IMR-90 (cell line): ENCODE results near the gene CORO1C. TPM values are rescaled to one million over a fixed set of nuclear protein-coding genes. Genes with fewer than 3 reads are reported as not detected.

Source experiments
- ATAC-seq: fragments of 200-7000 bp; cut with Tn5 transposase; 2 replicates; pipeline ENCODE4 v1.9.1; 2020; ENCODE audit warnings: low read depth, mild to moderate bottlenecking, moderate library complexity
- BruUV-seq: library from RNA; stranded (reverse); fragments of 400-500 nt; replicated peaks from 2 replicates; lab custom pipeline; 2021; lab: Mats Ljungman, UMichigan
- CTCF ChIA-PET: fragments of 300-600 bp; formaldehyde crosslinking; extraction: SDS; loops from one replicate; lab custom pipeline; 2021; ENCODE audit warnings: antibody characterized with exemption; lab: Yijun Ruan, JAX
- POLR2A ChIA-PET: fragments of 300-600 bp; sonication (Branson Sonifier 250); formaldehyde crosslinking; loops from one replicate; lab custom pipeline; 2022; ENCODE audit warnings: antibody characterized with exemption; ENCODE audit not compliant: unreplicated experiment; lab: Charles Lee
- DNase-seq: peaks from one replicate; pipeline ENCODE4 v3.0.0; 2013
- H2AFZ ChIP-seq: replicated peaks from 2 replicates; pipeline ENCODE3; 2013; ENCODE audit warnings: low read length, mild to moderate bottlenecking; ENCODE audit not compliant: poor library complexity
- H2AK5ac ChIP-seq: 2 replicates; pipeline ENCODE4 v1.6.1; 2013; ENCODE audit warnings: low read depth, low read length, inconsistent platforms
- H2AK9ac ChIP-seq: replicated peaks from 2 replicates; pipeline ENCODE3; 2013; ENCODE audit warnings: mild to moderate bottlenecking, low read depth, low read length, moderate library complexity; ENCODE audit not compliant: poor library complexity
- H2BK120ac ChIP-seq: 2 replicates; pipeline ENCODE4 v1.6.1; 2013; ENCODE audit warnings: low read depth, low read length, inconsistent platforms
- H2BK15ac ChIP-seq: 3 replicates; pipeline ENCODE4 v1.6.1; 2013; ENCODE audit warnings: low read depth, low read length, inconsistent platforms
- H2BK20ac ChIP-seq: 2 replicates; pipeline ENCODE4 v1.6.1; 2013; ENCODE audit warnings: low read depth, mild to moderate bottlenecking, inconsistent platforms, low read length, moderate library complexity
- H2BK5ac ChIP-seq: 2 replicates; pipeline ENCODE4 v1.6.1; 2013; ENCODE audit warnings: mild to moderate bottlenecking, low read depth, low read length, inconsistent platforms; ENCODE audit not compliant: poor library complexity, severe bottlenecking
- H3K14ac ChIP-seq: replicated peaks from 2 replicates; pipeline ENCODE4 v1.6.1; 2013; ENCODE audit warnings: low read depth, low read length, inconsistent platforms
- H3K18ac ChIP-seq: 2 replicates; pipeline ENCODE4 v1.6.1; 2013; ENCODE audit warnings: low read depth, low read length, control low read depth
- H3K23ac ChIP-seq: 2 replicates; pipeline ENCODE4 v1.6.1; 2013; ENCODE audit warnings: low read depth, low read length, inconsistent platforms
- H3K27ac ChIP-seq: 2 replicates; pipeline ENCODE4 v1.5.1; 2013; ENCODE audit warnings: mild to moderate bottlenecking, control low read depth, low read length; ENCODE audit not compliant: insufficient read depth
- H3K27me3 ChIP-seq: 2 replicates; pipeline ENCODE4 v1.6.1; 2013; ENCODE audit warnings: low read length; ENCODE audit not compliant: control insufficient read depth, insufficient read depth
- H3K36me3 ChIP-seq: 2 replicates; pipeline ENCODE4 v1.6.1; 2013; ENCODE audit warnings: low read length, mixed read lengths; ENCODE audit not compliant: control insufficient read depth, insufficient read depth
- H3K4ac ChIP-seq: 2 replicates; pipeline ENCODE4 v1.6.1; 2013; ENCODE audit warnings: low read depth, low read length, inconsistent platforms
- H3K4me1 ChIP-seq: 2 replicates; pipeline ENCODE4 v1.6.1; 2013; ENCODE audit warnings: low read length, mixed read lengths; ENCODE audit not compliant: control insufficient read depth, insufficient read depth
- H3K4me2 ChIP-seq: 2 replicates; pipeline ENCODE4 v1.6.1; 2013; ENCODE audit warnings: low read depth, mild to moderate bottlenecking, control low read depth, low read length, moderate library complexity
- H3K4me3 ChIP-seq: 2 replicates; pipeline ENCODE4 v1.5.1; 2013; ENCODE audit warnings: low read depth, mild to moderate bottlenecking, control low read depth, low read length, moderate library complexity; ENCODE audit not compliant: insufficient read depth
- H3K56ac ChIP-seq: 2 replicates; pipeline ENCODE4 v1.6.1; 2013; ENCODE audit warnings: low read length, inconsistent platforms; ENCODE audit not compliant: insufficient read depth; ENCODE audit errors: extremely low read depth
- H3K79me1 ChIP-seq, 2 experiments: 2 replicates each; pipeline ENCODE4 v1.6.1; 2013; ENCODE audit warnings: low read length in 2 of 2, inconsistent platforms in 1 of 2, low read depth in 1 of 2
- H3K9ac ChIP-seq: 2 replicates; pipeline ENCODE4 v1.6.1; 2013; ENCODE audit warnings: low read depth, low read length, control low read depth
- H3K9me1 ChIP-seq: 2 replicates; pipeline ENCODE4 v1.6.1; 2013; ENCODE audit warnings: low read length, inconsistent platforms; ENCODE audit not compliant: insufficient read depth
- H3K9me3 ChIP-seq: 2 replicates; pipeline ENCODE4 v1.6.1; 2013; ENCODE audit warnings: low read length; ENCODE audit not compliant: control insufficient read depth, insufficient read depth
- H4K20me1 ChIP-seq: 2 replicates; pipeline ENCODE4 v1.6.1; 2013; ENCODE audit warnings: low read length, inconsistent platforms; ENCODE audit not compliant: insufficient read depth
- H4K5ac ChIP-seq: 2 replicates; pipeline ENCODE4 v1.6.1; 2013; ENCODE audit warnings: mild to moderate bottlenecking, low read depth, low read length, control low read depth
- H4K8ac ChIP-seq, 2 experiments: 2 replicates each; pipeline ENCODE4 v1.6.1; 2013; ENCODE audit warnings: low read depth in 2 of 2, low read length in 2 of 2, control low read depth in 1 of 2, inconsistent platforms in 1 of 2
- H4K91ac ChIP-seq: 2 replicates; pipeline ENCODE4 v1.6.1; 2013; ENCODE audit warnings: low read depth, low read length, inconsistent platforms; ENCODE audit not compliant: insufficient read depth
- CEBPB ChIP-seq: IDR thresholded peaks from 2 replicates; pipeline ENCODE4 v1.6.1; 2012; ENCODE audit warnings: low read depth, low read length, improper control_type of control experiment
- FOS ChIP-seq: fragments of 150-350 bp; IDR thresholded peaks from 2 replicates; pipeline ENCODE4 v1.6.1; 2016; ENCODE audit warnings: low read depth, low read length
- MAZ ChIP-seq: IDR thresholded peaks from 2 replicates; pipeline ENCODE4 v1.6.1; 2012; ENCODE audit warnings: low read depth, mild to moderate bottlenecking, low read length, improper control_type of control experiment, moderate library complexity, borderline replicate concordance
- NFE2L2 ChIP-seq: fragments of 150-350 bp; IDR thresholded peaks from 2 replicates; pipeline ENCODE4 v1.6.1; 2016; ENCODE audit warnings: low read depth, mild to moderate bottlenecking, low read length
- RAD21 ChIP-seq: IDR thresholded peaks from 2 replicates; pipeline ENCODE4 v1.6.1; 2012; ENCODE audit warnings: low read length, improper control_type of control experiment
- SMC3 ChIP-seq: fragments of 150-350 bp; IDR thresholded peaks from 2 replicates; pipeline ENCODE4 v1.6.1; 2016; ENCODE audit warnings: low read depth, mild to moderate bottlenecking, antibody characterized with exemption, low read length, moderate library complexity
- WGBS, 2 experiments: methylation state at CpG; one replicate each; pipeline versions ENCODE4 v1.1.5 to v1.1.7; 2013; ENCODE audit warnings: missing lambda C conversion rate in 2 of 2; ENCODE audit not compliant: insufficient read length in 1 of 2; ENCODE audit errors: extremely low coverage in 2 of 2; 5-methylcytosine and 5-hydroxymethylcytosine counted together
- dilution Hi-C: fragments of 300-500 bp; cut with HindIII; formaldehyde crosslinking; loops from one replicate; pipeline ENCODE4 v1.14.3; 2018; ENCODE audit warnings: low sequenced_read_pairs; ENCODE audit not compliant: unreplicated experiment
- in situ Hi-C: fragments of 300-500 bp; cut with MboI; formaldehyde crosslinking; loops from 3 replicates; pipeline ENCODE4 v1.14.3; 2019; ENCODE audit warnings: low sequenced_read_pairs, inconsistent platforms, mixed read lengths
- intact Hi-C: fragments of 100-400 bp; cut with micrococcal nuclease; formaldehyde crosslinking; loops from 2 replicates; pipeline ENCODE4 v1.10.0; 2022
- polyA plus RNA-seq, 3 experiments: library from polyadenylated mRNA; depleted of rRNA; stranded (reverse); fragments of >200 nt; gene quantifications; 2 replicates each; pipeline ENCODE4 v1.2.3, GENCODE V29; 2012; ENCODE audit warnings: low replicate concordance in 1 of 3
- total RNA-seq: library from RNA; depleted of rRNA; stranded (reverse); fragments of >200 nt; gene quantifications from 2 replicates; pipeline ENCODE4 v1.2.3, GENCODE V29; 2012

The CORO1C gene
- total and polyA plus RNA-seq, 2 of the 4 experiments (the other 2 are of a cell fraction) = 675 to 1,100 TPM

DNA sequence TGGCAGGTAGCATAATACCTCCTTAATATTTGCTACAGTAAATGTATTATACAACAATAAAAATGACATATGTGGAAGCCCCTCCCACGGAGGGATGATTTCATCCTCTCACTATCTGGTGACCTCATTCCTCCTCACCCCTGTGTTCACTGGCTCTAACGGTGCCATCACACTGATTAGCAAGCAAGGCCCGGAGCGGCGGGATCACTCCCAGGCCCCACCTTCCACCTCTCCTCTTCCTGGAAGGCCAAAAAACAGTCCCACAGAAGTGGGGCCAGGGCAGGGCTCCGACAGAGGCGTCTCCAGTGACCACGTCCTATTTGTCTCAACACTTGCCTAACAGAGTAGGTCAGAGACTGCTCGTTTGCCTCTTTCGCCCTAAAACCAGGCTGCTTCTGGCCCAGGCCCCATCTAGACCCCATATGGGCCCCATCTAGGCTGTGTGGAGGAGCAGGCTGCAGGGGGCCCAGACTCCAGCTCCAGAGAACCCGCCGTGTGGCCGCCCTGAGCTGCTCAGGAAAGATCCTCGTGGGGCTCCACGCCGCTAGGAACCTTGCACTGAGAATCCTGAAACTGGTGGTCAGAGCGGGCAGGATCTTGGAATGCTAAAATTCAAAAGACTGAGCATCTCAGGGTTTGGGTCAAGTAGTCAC, 101.4 kb downstream of the CORO1C start:
- Histone ChIP-seq H3K4me1 (peaks cover 30% of the 10 kb centered on the region), H2AFZ (peak overlapping the region; percentile 77), H3K79me1 (peaks cover 0 to 22% of the 10 kb centered on the region in 2 experiments; a peak in 1 of 4 replicates), H2AK5ac (peak overlapping the region; percentile 92), H2BK120ac (peak overlapping the region; percentile 88), H3K18ac (peak overlapping the region; percentile 43), H3K14ac (peak overlapping the region; percentile 49), H3K27ac (peak overlapping the region; percentile 78), H4K20me1 (no peaks in the 10 kb centered on the region), H3K9me3 (no peaks in the 10 kb centered on the region), H2BK15ac (peak overlapping the region; percentile 87; the same call in 2 of the 3 replicates), H2AK9ac (peak overlapping the region; percentile 81), H3K4ac (peak overlapping the region; percentile 92), H3K36me3 (no peaks in the 10 kb centered on the region), H4K8ac (peak overlapping the region; percentile 23 to 89; a peak in 3 of 4 replicates), H4K91ac (peak overlapping the region; percentile 86), H2BK20ac (peak overlapping the region; percentile 69), H3K27me3 (no peaks in the 10 kb centered on the region), H3K4me2 (no peak overlapping the region), H3K4me3 (no peak overlapping the region), H3K56ac (peak overlapping the region; percentile 35; the same call in 1 of the 2 replicates), H3K9ac (peak overlapping the region; percentile 37), H2BK5ac (peak overlapping the region; percentile 86), H3K9me1 (peaks cover 26% of the 10 kb centered on the region), H4K5ac (peak overlapping the region; percentile 31), H3K23ac (peak overlapping the region; percentile 90)
- POLR2A ChIA-PET = no interaction called here
- dilution Hi-C loops = no loop called here
- intact Hi-C loops = loop anchor here (5.0 kb wide), 1 partner anchor 462 kb away; the partner anchor contains the start of gene ALKBH2
- ATAC-seq = peak; percentile 70
- no peak for TF ChIP-seq NFE2L2
- 0 out of 2 replicates have a peak, but pooled peaks have one; percentile 15 for TF ChIP-seq FOS
- TF ChIP-seq MAZ = peak; percentile 31; the same call in 1 of the 2 replicates
- no peak for TF ChIP-seq RAD21
- no peak for TF ChIP-seq SMC3
- 0 out of 2 replicates have a peak, but pooled peaks have one; percentile 27 for TF ChIP-seq CEBPB
- 43% methylated on average over 8 of the region's 17 CpGs; no CpG with 5 or more reads in 1 of the 2 experiments for WGBS, 2 experiments
- CTCF ChIA-PET = interaction anchor here (0.6 to 1.4 kb wide), 3 partner anchors 12 to 321 kb away, joined by 3 read pairs; no protein-coding TSS in a partner anchor
- BruUV-seq = no TSS peak
- in situ Hi-C loops = loop anchor here (25.0 kb wide), 1 partner anchor 457 kb away; the partner anchor contains the start of genes ALKBH2 and UNG
- peak; percentile 87 for DNase-seq
